GM12801 (cell line): ENCODE results near the gene POLR3A.

Experiments used
- TF ChIP-seq, protein P1 (sequence below): IDR thresholded peaks from one replicate; pipeline ENCODE4 v1.5.1; 2011; ENCODE audit warnings: control low read depth; ENCODE audit not compliant: insufficient read length; ENCODE audit errors: extremely low read depth

POLR3A gene

GRCh38 chr10:77922055-77922454 lies 107.3 kb downstream of the POLR3A start:
- TF ChIP-seq, protein P1, sequence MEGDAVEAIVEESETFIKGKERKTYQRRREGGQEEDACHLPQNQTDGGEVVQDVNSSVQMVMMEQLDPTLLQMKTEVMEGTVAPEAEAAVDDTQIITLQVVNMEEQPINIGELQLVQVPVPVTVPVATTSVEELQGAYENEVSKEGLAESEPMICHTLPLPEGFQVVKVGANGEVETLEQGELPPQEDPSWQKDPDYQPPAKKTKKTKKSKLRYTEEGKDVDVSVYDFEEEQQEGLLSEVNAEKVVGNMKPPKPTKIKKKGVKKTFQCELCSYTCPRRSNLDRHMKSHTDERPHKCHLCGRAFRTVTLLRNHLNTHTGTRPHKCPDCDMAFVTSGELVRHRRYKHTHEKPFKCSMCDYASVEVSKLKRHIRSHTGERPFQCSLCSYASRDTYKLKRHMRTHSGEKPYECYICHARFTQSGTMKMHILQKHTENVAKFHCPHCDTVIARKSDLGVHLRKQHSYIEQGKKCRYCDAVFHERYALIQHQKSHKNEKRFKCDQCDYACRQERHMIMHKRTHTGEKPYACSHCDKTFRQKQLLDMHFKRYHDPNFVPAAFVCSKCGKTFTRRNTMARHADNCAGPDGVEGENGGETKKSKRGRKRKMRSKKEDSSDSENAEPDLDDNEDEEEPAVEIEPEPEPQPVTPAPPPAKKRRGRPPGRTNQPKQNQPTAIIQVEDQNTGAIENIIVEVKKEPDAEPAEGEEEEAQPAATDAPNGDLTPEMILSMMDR = no peak

DNA sequence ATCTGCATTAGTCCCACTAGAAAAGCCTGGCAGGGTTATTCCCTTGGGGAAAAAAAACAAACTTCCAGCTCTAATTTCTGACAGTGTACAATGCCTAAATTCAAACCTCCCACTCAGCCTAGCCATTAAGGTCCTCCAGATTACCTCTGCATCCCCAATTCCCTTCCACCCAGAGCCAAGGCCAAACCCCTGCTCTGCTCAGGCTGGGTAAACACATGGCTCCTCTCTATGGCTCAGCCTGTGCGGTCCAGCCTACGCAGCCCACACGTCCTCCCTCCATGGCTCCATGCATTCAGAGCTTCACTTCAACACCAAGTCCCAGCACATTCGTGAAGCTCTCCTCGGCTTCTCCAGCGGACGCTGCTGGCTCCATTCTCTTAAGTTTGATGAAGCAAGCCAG lies 107.9 kb downstream of the POLR3A start:
- TF ChIP-seq, protein P1 = no peak

DNA sequence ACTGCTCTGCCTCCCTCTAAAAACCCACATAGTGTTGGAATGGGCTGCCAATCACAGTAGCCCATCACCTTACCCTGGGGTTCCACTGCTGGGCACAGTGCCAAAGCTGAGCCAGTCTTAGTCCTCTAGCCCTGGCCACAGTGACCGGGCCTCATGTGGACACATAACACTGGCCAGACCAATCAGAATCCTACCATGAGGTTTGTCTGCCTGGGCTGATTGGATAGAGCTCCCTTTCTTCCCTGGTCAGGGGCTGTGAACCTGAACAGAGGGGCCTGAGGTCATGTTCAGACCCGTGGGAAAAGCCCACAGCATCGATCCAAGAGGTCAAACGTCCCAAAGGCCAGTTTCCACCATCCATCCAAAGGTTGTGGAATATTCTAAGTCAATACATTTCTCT lies 108.8 kb downstream of the POLR3A start:
- TF ChIP-seq, protein P1 = no peak

- TF ChIP-seq, protein P1 = no peak
Measured at GRCh38 chr10:77919713-77920108, 109.6 kb downstream of the POLR3A start.
